C4-2B (cell line): ENCODE results near the gene SLC15A2.

ENCODE experiments used
- CTCF ChIP-seq: fragments of 450-650 bp; conservative IDR thresholded peaks from 2 replicates; pipeline ENCODE4 v1.5.1; 2017; ENCODE audit warnings: mild to moderate bottlenecking
- ZFX ChIP-seq: fragments of 450-650 bp; IDR thresholded peaks from 2 replicates; pipeline ENCODE4 v1.6.1; 2017

DNA sequence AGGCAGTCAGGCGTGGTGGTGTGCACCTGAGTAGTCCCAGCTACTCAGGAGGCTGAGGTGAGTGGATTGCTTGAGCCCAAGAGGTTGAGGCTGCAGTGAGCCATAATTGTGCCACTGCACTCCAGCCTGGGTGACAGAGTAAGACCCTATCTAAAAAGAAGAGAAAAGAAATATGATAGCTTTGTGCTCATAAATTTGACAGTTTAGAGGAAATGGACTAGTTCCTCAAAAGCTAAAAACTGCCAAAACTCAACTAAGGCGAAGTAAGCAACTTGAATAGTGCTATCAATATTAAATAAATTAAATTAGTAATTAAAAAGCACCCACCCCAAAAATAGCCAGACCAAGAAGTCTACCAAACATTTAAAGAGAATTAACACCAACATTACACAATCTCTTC, 24.5 kb upstream of the SLC15A2 start:
- TF ChIP-seq CTCF (no peak), ZFX (no peak)
